HG02870 (cell line): Measurements from ENCODE around the gene TARBP2.

Experiments used
- ATAC-seq: cut with Tn5 transposase; IDR thresholded peaks from one replicate; pipeline ENCODE4 v1.9.1; 2021; ENCODE audit warnings: mild to moderate bottlenecking, moderate library complexity; ENCODE audit not compliant: unreplicated experiment

The TARBP2 gene

DNA sequence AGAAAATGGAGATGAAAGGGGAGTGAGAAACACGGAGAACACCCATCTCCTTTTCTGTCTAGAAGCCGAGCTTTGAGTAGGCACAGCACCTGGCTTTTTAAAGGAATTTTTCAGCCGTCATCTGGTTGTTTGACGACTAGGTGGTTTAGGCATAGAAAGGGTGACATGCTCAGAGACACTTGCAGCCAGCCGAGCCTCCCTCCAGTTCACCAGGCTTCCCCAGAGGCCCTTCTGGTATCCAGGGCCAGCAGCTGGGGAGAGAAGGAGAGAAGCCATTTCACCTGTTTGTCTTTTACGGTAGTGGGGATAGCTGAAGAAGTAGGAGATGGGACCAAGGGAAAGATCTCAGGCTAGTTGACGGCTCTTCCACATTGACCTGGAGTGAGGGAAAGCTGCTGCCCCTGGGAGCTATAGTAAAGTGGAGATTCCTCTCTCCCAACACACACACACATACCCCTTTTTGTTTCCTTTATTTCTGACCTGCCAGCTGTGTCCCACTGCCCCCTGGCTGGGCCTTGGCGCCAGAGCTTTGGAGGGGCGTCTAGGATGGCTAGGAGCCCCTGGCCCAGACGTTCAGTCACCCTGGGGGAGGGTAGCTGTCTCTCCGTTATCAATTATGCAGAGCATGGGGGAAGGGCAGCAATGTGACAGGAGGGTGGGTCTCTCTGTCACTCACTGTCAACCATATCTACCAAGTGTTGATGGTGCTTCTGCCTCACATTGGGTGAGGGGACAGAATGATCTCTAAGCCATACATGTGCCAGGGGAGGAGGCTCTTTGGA, 7.3 kb upstream of the TARBP2 start:
- no peak for ATAC-seq

DNA sequence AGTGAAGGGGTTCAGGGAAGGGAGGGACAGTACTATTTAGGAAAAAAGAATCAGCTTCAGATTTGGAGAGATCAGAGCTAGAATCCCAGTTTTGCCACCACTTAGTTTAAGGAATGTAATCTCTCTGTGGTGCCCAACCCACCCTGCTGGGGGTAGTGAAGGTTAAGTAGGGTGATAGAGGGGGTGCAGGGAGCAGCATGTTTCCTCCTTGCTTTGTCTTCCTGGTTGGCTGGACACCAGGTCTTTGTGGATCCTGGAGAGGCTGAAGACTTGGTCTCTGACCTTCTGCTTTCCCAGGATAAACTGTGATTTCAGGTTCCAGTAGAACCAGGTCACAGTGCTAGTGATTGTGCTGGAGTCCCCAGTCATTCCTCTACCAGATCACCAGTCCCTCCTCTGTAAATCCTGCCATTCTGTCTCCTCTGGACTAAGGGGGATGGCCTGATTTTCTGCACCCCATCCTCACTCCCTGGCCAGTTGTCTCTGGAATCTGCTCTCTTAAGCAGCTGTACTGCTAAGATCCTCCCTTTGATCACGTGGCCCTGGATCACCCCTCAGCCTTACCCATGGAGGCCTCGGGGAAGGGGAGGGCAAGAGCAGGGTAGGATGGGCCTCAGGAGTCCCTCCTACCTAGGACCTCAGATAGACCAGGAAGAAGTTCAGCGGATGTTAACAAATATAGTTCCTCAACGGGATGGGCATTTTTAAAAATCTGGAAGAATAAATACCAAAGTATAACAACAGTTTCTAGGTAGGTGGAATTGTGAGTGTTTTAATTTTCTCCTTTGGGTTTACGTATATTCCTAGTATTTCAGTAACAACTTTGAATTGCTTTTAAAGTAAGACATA, 5.0 kb upstream of the TARBP2 start:
- ATAC-seq = no peak

DNA sequence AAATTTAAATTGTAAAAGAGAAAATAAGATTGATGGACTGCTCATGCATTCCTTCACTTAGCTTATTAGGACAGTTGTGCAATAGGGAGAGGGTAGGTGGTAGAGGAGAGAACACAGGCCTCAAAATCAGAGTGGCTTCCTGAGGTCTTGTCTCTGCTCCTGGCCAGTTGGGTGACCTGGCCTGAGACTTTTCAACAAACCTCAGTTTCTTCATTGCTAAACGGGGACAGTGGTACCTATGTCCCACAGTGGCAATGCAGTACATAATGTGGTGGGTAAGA, 4.4 kb upstream of the TARBP2 start:
- no peak for ATAC-seq

DNA sequence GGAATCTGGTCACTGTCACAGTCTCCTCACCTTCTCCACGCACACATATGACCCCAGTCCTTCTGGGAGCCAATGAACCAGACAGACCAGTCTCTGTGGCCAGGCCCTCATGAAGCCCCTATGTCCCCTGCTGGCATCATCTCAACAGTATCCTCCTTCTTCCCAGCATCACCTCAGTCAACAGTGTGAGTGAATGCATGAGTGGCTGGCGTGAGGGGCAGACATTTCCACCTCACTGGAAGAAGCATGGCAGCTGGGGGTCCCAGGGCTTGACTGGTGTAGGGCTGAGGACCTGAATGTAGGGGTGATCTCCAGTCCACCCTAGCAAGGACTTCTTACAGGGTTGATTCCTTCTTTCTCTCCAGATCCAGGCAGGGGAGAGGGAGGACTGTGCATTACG, 3.6 kb upstream of the TARBP2 start:
- ATAC-seq = no peak

DNA sequence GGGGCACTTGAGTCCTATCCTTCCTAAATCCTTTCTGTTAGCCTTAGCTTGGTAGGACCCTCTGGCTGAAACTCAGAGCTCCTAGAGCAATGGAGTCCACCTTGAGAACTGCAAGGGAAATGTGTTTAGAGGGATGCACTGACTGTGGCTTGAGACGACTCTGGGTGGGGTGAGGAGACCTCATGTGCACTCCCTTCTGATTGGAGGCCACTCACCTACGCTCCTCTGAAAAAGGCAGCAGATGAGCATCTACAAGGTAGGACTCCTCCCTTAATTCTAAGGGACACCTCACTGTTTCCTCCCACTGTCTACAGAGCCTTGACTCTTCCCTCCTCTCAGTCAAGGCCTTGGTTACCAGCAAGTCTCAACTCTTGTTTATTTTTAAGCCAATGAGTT, 2.9 kb upstream of the TARBP2 start:
- ATAC-seq = no peak

DNA sequence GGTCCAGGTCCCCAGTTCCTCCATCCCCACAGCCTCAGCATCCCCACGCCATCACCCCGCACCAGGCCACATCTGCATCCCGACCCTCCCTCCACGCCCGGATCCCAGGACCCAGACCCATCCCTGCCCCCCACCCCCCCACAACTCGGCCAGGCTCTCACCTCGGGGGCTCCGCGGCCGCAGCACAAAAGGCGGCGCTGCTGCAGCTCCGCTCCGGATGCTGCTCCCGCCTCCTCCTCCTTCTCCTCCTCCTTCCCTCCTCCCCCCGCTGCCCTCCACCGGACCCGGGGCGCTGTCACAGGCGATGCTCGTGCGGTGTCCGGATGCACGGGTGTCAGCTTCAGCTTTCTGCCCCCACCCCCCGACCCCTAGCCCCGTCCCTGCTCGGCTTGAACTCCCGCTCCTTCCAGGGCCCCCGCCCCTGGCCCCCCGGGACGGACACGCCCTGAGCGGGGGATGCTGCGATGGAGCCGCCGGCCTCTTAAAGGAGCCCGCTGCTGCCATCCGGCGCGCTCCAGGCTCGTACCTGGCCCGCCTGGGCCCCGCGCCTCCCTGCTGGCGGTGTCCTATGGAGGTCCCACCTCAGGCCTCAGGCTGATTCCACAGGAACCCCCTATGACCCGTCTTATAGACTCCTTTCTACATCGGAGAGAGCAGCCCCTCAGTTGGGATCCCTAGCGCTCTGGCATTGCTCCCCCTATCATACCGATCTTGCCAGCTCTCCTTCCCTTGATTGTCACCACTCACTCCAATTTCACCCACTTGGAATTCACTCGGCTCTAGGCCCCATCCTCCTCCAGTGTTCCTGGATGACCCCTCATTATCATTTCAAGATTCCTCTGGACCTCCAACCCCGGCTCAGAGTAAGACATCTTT, 1.6 kb upstream of the TARBP2 start, which contains the start of gene MAP3K12:
TSS of gene MAP3K12 (minus strand) at position 193 of the 876 bp plus-strand sequence. CDS start 12,067 bp downstream, outside the sequence.
- no peak for ATAC-seq

DNA sequence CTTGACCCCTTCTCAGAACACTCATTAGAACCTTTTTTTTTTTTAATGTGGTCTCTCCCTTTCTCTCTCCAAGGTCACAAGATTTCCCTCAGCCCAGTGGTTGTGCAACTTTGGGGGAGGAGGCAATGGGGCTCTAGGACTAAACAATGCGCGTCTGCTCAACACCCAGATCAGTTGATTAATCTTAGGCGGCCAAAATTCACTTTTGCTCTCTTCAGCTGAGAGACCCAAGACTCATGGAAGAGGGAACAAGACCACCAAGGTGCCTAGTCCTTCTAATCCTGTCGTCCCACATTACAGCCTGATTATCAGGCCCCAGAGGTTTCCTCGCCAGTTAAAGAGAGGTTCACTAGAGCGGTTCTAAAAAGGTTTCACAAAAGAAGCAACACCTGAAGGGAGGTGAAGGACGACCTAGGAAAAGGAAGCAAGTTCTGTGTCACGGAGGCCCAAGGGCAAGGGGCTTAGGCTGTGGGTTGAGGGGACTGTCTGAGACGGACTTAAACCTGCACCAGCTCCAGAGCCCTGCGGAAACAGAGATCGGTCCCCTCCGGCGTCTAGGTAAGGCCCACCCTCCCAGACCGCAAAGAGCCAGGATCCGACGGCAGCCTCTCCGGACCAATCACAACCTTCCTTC, 824 bp upstream of the TARBP2 start:
- no peak for ATAC-seq

DNA sequence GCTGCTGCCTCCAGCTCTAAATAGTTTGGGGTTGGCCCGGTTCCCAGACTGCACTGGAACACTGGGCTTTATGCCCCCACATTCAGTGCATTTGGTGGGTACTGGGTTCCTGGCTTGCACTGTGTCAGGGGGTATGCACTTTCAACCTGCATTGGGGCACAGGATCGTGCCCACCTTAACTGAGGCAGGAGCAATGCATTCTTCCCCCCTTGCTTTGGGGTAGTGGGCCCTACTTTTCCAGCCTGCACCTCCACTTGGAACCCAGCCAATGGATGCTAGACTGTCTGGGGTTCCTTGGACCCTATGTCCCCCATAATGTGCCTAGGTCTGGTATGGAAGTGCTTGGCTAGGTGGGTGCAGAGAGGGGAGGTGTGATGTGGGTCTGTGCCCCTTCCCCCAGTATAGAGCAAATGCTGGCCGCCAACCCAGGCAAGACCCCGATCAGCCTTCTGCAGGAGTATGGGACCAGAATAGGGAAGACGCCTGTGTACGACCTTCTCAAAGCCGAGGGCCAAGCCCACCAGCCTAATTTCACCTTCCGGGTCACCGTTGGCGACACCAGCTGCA, 615 bp downstream of the TARBP2 start:
- no peak for ATAC-seq

DNA sequence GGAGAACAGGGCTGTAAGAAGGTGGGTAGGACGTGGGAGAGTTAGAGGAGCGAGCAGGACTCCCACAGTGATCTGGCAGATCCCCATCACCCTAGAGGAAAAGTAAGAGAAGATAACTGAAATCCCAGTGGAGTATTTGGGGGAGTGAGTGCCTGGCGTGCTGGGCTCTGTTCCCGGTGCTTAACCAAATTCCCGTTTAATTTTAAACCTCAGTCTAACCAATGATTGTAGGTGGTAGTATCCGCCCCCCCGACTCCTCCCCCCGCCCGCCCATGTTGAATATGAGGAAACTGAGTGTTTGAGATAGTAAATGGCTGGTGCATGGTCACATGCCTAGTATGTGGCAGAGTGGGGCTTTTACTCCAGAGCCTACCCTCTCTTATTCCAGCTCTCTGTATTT, 1.2 kb downstream of the TARBP2 start:
- ATAC-seq = no peak

DNA sequence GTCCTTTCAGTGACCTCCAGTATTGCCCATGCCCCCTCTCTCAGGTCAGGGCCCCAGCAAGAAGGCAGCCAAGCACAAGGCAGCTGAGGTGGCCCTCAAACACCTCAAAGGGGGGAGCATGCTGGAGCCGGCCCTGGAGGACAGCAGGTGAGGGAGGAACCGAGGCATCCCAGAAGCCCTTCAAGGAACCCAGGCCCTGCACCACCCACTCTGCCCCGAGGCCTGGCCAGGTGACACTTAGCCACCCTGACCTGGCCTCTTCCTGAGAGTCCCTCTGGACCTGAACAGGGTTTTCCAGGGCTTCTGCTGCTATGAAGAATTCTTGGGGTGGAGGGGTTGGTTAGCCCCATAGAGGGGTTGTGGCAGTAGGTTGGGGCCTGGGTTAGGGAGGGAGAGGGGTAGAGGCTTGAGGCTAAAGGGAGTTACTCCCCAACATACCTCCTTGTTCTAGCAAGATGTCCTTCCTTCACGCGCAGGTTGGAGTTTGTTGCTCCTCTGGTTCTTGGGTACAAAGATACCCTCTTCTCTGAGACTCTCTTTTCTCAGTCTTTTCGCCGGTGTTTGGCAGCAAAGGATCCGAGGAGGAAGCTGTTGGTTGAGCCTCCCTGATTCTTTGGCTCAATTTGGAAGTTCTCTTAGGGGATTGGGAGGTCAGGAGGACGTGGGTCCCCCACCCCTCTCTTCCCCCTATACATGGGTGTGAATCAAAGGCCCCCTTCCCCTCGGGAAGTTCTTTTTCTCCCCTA, 2.1 kb downstream of the TARBP2 start:
- ATAC-seq = no peak

DNA sequence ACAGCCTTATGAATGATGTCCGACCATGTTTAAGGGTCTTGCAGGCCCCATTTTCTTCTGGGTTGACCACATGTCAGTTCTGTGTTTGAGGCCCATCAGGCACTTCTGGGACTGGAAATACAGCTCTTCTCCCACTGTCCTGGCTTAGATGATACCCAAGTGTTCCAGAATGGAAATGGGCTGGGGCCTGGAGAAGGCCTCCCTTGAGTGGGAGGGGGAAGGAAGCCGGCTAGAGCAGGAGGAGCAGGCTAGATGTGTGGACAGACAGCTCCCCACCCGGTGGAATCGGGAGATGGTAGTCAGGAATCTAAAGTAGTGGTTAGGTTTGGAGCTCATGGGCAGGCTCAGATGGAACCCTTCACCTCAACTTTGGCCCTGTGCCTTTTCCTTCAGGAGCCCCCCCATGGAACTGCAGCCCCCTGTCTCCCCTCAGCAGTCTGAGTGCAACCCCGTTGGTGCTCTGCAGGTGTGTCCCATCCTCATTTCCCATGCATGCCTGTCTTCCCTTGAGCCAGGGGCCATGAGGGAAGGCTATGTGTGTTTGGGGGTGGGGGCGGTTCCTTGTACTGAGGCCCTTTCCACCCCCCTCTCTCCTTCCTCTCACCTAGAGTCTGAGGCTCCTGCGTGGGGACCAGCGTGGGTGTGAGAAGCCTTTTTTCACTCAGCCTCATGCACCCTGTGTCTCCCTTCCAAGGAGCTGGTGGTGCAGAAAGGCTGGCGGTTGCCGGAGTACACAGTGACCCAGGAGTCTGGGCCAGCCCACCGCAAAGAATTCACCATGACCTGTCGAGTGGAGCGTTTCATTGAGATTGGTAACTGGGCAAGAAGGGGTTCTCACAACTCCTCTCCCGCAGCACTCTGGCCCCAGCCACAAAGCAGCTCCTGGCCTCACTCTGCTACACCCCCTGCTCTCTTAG, 3.2 kb downstream of the TARBP2 start:
- no peak for ATAC-seq

DNA sequence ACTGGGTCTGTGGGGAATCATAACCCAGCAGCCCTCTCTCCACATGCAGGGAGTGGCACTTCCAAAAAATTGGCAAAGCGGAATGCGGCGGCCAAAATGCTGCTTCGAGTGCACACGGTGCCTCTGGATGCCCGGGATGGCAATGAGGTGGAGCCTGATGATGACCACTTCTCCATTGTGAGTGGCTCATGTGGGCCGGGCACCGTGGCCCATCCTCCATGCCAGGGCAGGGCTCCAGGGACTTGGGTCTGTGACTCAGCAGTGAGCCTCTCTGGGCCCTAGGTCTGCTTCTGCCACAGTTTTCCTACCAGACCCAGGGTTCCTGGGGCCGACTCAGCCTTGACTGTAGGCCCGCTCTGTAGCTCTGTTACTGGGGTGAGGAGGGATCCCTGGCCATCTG, 4.0 kb downstream of the TARBP2 start:
- no peak for ATAC-seq

DNA sequence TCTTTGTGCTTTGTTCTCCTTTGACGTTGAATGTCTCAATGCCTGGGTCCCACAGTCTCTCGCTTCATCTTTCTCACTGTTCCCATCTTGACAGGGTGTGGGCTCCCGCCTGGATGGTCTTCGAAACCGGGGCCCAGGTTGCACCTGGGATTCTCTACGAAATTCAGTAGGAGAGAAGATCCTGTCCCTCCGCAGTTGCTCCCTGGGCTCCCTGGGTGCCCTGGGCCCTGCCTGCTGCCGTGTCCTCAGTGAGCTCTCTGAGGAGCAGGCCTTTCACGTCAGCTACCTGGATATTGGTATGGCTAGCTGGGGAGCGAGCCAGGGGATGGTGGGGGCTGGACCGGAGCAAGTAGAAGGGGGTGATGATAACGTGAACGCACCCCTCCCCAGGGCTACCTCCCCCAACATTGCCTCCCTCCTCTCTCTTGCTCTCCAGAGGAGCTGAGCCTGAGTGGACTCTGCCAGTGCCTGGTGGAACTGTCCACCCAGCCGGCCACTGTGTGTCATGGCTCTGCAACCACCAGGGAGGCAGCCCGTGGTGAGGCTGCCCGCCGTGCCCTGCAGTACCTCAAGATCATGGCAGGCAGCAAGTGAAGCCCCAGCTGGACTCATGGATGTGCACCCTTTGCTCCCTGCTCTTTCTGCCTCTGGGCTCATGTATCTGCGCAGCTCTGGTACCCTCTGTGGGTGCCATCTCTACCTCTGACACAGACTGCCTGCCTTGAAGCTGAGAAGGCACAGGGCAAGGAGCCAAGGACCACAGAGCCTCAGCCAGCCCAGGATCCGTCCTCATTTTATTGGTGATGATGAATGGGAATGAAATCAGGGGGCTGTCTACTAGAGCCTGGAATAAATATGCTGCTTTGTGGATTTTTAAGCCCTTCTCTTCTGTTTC, 4.7 kb downstream of the TARBP2 start:
- no peak for ATAC-seq

DNA sequence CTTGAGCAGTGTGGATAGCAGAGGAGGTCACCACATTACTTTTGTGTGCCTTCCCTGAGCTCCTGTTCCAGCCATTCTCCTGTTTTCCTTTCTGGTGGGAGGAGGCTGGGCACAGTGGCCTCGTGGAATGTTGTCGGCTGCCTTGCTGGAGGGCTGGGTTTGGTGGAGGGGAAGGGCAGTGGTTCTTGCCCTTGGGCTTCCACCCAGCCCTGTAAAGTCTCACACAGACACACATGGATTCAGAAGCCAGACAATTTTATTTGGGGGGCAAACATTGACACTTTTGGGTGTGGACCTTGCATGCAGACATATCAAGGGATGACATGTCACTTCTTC, 5.3 kb downstream of the TARBP2 start:
- no peak for ATAC-seq

DNA sequence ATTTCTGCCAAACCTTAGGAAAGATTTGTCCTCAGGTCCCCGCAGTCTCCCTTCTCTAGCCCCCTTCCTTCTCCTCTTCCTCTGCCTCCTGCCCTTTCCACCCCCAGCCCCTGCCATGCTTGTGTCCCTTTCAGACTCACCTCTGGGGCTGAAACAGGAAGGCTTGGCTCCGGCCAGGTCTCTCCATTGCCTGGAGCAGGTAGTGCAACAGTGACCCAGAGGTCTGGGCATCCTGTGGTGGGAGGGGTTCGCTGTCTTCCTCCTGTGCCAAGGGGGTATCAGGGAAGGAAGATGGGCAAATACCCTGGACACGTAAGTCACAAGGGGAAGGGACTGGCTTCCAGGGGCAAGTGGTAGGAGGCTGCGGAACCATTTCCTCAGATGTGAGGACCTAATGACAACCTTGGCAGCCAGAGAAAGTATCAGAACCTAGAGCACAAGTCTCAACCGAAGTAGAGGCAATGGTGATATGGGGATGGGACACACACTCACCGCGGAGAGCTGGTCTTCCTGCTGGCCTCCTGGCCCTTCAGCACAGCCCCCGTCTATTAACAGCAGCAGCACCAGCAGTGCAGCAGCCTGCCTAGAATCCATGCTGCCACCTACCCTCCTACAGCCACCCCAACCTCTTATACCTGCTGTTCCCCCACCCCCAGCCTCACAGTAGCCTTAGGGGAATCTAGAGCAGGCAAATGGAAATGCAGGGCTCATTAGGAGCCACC, 6.0 kb downstream of the TARBP2 start, which contains the start of gene NPFF:
TSS of gene NPFF (minus strand) at position 604 of the 722 bp plus-strand sequence. CDS start at position 594, 10 bp downstream.
- ATAC-seq = no peak

DNA sequence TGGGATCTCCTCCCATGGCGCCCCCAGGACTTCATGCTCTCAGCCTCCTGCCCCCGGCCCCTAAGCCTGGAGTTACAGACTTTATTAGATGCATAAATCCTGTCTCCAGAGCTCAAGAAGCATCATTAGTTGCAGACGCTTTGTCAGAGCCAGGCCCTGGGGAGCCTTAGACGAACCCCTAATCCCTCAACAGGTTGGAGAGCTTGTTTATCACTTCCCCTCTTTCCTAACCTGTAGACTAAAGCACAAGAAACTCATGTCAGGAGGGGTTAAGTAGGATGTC, 6.5 kb downstream of the TARBP2 start:
- ATAC-seq = no peak

DNA sequence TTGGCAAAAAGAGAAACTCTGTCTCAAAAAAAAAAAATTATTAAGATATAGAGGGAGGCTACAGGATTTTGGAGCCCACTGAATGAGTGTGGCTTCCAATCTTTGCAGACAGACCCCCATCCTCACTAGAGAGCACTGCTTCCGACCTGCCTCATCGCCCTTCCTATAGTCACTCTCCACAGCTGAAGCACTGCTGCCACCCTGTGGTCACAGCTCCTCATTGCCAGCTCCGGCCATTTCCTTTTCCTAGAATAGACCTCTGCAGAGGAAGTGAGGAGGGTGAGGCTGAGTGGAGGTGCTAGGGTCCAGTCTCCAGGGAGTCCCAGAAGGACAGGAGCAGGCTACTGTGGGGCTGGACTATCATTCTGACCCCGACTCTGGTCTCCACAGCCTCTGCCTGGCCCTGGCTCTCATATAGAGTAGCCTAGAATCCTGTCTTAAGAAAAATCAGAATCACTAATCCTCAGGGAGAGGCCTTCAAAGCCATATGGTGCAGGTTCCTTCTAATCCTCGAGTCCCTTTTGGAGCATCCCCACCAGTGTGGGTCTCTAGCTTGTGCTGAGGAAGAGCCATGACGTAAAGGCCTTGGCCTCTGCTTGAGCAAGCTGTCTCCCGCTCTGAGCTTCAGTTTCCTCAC, 7.6 kb downstream of the TARBP2 start:
- peak; percentile 85 for ATAC-seq
